Hematopoietic multipotent progenitor cell treated with erythropoietin and hydrocortisone succinate and interleukin-3 and kit ligand, for 4 days (in vitro differentiated cells): ENCODE results near the gene MPHOSPH10.
"Not testable (repeated sequence)": the region's sequence is repeated elsewhere in the genome, so short reads cannot be mapped to it uniquely, and the experiment has no call there.

ENCODE experiments used
- DNase-seq: peaks from one replicate; pipeline ENCODE4 v3.0.0-alpha.2; 2015

MPHOSPH10 gene

DNA sequence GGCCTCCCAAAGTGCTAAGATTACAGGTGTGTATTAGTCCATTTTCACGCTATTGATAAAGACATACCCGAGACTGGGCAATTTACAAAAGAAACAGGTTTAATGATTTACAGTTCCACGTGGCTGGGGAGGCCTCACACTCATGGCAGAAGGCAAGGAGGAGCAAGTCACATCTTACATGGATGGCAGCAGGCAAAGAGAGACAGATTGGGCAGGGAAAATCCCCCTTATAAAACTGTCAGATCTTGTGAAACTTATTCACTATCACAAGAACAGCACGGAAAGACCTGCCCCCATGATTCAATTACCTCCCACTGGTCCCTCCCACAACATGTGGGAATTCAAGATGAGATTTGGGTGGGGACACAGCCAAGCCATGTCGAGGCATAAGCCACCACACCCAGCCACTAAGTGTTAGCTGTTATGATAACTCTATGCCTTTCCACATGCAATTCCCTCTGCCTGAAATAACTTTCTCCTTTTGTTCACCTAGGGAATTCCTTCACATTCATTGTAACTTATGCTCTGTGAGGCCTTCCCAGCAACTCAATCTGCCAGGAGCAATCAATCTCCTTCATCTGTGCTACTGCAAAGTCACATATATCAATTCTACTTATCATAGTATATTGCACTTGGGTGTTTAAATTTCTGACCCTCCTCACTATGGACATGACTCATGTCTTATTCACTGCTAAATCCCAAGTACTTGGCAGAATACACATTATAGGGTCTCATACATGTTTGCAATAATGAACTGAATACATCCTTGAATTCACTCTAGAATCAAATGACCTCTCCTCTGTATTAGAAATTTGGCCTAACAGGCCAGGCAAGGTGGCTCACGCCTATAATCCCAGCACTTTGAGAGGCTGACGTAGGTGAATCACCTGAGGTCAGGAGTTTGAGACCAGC lies 7.8 kb upstream of the MPHOSPH10 start:
- DNase-seq: peak; percentile 18

- no peak for DNase-seq
Measured at GRCh38 chr2:71125506-71126294, 4.7 kb upstream of the MPHOSPH10 start.

GRCh38 chr2:71126957-71127356 lies 3.5 kb upstream of the MPHOSPH10 start:
- DNase-seq: no peak

DNA sequence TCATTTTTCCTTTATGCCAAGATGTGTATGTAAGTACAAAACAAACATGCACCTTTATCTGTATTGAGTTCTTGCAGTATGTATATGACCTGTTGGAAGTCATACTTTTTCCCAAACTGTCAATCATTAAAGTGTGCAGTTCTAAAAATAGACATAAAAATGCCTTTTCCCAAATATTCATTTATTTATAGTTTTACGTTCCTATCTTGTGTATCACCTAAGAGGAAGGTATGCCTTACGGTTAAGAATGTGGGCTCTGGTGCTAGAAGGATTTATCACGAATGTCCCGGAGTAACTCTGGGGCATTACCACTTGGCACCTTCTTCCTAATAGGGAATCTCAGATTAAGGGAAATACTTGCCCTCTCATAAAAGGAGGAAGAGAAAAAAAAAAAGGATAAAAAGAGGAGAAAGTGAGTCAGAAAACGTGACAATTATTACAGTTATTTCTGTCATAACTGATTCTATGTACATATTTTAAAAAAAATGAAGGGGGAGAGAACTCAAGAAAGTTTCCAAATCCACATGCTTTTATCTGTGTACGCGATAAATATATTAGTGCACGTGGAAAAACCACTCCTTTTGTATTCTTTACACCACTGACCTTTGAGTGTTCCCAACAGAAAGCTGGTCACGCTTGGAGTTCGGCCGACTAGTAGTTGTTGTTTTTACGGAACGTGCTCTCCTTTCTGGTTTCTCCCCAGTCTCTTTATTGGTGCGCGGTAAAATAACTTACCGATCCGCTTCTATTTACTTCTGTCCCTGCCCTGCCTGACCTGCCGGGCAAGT lies 1.1 kb upstream of the MPHOSPH10 start:
- DNase-seq: peak; percentile 25

DNA sequence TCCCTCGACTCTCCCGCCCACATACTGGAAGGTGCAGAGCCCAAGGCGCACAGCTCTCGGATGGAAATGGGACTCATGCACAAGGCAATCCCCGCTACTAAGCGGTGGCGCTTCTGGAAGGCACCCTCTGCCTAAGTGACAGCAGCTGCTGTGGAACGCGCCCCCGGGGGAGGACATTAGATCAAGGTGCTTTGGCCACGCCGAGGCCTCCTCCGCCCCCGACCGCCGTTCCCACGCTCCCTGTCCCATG lies 607 bp upstream of the MPHOSPH10 start:
- no peak for DNase-seq

GRCh38 chr2:71130905-71131244 lies 441 bp downstream of the MPHOSPH10 start:
- peak; percentile 72 for DNase-seq

GRCh38 chr2:71131387-71132166 lies 1.1 kb downstream of the MPHOSPH10 start:
- DNase-seq: not testable (repeated sequence)

- DNase-seq: no peak
Measured at GRCh38 chr2:71133603-71134002, 3.2 kb downstream of the MPHOSPH10 start.

GRCh38 chr2:71136174-71136573 lies 5.7 kb downstream of the MPHOSPH10 start:
- DNase-seq: no peak

GRCh38 chr2:71143782-71144181 lies 13.3 kb downstream of the MPHOSPH10 start:
- no peak for DNase-seq

DNA sequence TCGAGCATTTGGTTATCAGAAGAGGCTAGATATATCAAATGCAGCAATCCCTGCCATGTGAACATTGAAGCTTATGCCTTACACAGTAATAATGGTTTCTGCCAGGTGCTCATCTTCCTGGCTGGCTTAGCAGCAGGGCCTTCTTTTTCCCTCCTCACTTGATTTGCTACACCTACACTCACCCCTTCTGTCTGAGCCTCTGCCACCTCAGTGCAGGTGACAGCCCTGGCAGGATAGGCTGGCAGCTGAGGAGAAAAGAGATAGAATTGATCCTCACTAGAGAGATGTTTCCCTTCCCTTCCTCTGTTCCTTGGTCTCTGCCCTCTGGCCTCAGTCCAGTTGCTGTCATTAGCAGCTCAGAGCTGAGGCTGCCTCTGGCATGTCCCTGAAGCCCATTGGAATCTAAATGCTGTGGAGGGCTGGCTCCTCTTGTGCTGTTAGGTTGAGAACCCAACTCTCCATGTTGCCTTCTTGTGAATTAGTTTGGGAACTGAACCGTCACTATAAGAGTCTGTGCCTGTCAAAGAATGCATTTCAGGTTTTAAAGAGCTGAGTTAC lies 18.2 kb downstream of the MPHOSPH10 start:
- DNase-seq: no peak

- DNase-seq: no peak
Measured at GRCh38 chr2:71150082-71150816, 19.8 kb downstream of the MPHOSPH10 start.

GRCh38 chr2:71151620-71152019 lies 21.2 kb downstream of the MPHOSPH10 start:
- DNase-seq: peak; percentile 13

- DNase-seq: no peak
Measured at GRCh38 chr2:71153585-71154224, 23.3 kb downstream of the MPHOSPH10 start.

GRCh38 chr2:71154279-71154678 lies 23.8 kb downstream of the MPHOSPH10 start:
- DNase-seq: no peak

DNA sequence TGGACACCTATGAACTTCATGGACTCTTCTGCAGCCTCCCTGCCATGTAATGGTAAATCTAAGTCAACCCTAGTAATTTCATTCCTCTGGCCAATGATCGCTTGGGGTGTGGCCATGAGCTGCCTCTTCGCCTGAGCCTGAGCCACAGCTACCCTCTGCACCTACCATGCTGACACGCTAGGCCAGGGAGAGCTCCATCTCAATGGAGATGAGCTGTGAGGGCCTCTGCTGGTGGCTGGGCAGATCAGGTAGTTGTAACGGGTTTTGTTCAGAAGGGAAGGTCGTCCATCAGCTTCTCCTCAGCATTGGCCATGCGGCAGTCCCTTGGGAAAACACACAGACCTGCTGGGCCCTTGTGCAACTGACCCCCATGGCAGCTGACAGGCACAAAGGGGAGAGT lies 24.4 kb downstream of the MPHOSPH10 start:
- DNase-seq: peak; percentile 54

- no peak for DNase-seq
Measured at GRCh38 chr2:71155846-71156245, 25.4 kb downstream of the MPHOSPH10 start.

GRCh38 chr2:71156573-71156972 lies 26.1 kb downstream of the MPHOSPH10 start:
- DNase-seq: no peak

DNA sequence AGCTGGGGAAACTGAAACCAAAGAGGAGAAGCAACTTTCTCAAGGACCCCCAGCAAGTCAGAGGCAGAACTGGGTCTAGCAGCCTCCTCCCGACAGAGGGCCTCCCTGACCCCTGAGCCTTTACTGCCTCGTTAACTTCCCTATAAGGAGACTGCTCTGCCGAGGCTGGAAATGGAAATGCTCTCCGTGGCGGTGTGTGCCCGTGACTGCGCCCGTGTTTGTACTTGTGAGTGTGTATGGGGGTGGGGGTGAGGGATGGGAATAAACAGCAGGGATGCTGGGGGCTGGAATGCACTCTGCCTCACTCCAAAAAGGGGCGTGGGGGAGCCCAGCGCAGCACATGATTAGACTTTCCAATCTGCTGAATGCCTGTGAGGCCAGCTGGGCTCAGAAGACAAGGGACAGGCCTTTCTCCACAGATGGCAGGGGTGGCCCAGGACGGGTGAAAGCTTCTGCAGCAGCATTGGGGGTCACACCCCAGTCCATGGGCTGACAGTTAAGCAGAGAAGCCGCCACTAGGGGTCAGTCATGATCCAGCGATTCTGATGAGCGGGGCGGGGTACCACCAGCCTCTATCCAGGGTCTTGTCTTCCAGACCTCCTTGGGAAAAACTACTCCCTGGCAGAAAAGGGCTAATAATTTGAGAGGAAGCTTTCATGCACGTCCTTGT lies 26.8 kb downstream of the MPHOSPH10 start:
- peak; percentile 77 for DNase-seq

- DNase-seq: no peak
Measured at GRCh38 chr2:71166812-71167211, 36.4 kb downstream of the MPHOSPH10 start.

- DNase-seq: no peak
Measured at GRCh38 chr2:71173096-71173495, 42.7 kb downstream of the MPHOSPH10 start.
